Epithelial cell of prostate (primary cell): ENCODE measurements around the gene KIF7.

Source experiments
- DNase-seq: peaks from one replicate; pipeline ENCODE4 v3.0.0-alpha.2; 2011; ENCODE audit warnings: low read depth, low spot score
- H3K27ac ChIP-seq: fragments of 450-650 bp; 2 replicates; pipeline ENCODE4 v1.5.1; 2017; ENCODE audit warnings: mild to moderate bottlenecking

KIF7 gene

DNA sequence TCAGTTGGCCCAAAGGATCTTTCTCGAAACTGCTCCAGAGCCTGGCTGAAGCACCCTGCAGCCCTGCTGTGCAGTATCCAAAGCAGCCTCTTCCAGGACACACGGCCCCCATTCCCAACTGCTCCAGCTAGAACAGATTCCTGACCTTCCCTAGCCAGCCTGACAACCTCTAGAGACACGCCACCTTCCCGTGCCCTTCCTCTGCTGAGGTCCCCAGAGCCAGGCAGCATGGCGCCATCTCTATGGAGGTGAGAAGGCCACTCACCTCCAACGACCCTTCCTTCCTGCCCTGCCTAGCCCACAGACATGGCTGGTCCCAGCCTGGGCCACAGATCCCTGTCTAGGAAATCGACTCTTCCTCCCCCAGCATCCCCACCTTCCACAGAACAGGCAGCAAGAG lies 3.1 kb downstream of the KIF7 start:
- DNase-seq = no peak
- no peak overlapping the region for H3K27ac ChIP-seq

DNA sequence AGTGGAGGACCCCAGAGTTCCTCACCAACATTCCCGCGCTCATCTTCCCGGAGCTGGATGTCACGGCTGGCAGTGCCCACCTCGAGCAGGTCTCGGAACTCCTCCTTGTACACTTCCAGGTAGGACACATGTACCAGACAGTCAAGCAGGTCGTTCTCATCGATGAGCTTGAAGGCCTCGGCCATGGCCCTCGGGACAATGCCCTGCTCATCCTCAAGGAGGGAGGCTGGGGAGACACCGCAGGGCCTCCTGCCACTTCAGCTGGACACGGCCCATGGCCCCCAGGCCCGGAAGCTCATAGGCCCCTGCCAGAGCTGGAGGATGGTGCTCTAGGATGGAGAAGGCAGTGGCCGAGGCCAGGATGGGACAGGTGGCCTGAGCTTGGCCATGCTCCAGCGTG lies 5.6 kb downstream of the KIF7 start:
- no peak for DNase-seq
- H3K27ac ChIP-seq = no peak overlapping the region

DNA sequence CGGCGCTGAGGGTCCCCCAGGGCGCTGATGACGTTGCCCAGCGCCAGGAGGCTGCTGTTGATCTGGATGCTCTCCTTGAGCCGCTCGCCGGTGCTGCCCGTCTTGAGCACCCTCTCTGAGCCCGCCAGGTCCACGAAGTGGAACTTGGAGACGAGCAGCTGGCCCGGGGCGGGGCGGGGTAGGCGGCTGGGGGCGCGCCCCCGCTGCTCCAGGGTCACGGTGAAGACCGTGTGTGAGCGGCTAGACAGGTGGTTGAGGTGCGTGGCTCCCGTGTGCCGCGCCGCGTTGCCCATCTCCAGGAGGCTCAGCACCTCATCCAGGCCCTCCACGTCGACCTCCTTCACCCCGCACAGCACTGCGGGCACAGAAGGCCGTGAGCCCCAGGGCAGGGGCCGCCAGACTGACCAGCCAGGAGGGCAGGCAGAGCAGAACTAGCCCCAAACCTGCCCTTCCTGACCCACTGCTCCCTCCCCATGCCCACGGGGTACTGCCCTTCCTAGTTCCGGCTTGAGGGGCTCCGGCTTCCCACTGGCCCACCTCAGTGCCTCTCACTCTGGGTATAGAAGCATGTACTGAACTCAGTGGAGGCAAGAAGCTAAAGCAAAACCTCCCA lies 6.1 kb downstream of the KIF7 start:
- DNase-seq = no peak

DNA sequence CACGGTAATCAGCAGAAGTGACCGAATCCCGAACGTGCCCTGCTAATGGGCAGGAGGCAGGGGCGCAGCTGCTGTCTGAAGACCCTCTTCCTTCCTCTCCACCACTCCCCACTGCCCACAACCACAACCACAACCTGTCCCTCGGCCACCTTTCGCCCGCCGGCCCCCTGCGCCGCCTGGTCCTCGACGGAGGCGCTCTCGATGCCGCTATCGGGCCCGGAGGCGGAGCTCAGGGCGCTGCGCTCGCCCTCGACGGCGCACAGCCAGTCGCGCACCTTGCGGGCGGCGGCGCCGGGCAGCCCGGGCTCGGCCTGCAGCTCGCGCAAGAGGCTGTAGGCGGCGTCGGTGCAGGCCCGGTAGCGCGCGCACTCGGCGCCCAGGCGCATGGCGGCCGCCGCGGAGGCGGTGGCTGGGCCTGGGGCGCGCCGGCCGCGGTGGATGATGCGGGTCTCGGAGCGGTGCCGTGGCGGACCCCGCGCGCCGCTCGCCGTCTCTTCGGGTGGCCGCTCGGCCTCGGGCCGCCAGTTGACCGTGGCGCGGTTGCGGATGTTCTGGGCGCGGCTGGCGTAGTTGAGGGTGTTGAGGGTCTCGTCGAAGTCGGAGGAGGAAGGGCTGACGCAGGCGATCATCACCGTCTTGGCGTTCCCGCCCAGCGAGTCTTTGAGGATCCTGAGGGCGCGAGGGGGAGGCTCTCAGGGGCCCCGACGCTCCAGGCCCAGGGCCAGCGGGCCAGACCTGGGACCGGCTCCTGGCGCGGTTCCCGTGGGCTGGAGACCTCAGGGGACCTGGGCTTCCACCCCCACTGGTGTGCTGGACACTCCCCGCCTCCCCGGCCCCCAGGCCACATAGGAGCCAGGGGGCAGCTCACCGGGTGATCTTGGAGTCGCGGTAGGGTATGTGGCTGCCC lies 6.9 kb downstream of the KIF7 start:
- no peak overlapping the region for H3K27ac ChIP-seq
- no peak for DNase-seq

More for the DNA sequence above, 6.1 kb downstream of the KIF7 start:
- H3K27ac ChIP-seq = no peak overlapping the region

DNA sequence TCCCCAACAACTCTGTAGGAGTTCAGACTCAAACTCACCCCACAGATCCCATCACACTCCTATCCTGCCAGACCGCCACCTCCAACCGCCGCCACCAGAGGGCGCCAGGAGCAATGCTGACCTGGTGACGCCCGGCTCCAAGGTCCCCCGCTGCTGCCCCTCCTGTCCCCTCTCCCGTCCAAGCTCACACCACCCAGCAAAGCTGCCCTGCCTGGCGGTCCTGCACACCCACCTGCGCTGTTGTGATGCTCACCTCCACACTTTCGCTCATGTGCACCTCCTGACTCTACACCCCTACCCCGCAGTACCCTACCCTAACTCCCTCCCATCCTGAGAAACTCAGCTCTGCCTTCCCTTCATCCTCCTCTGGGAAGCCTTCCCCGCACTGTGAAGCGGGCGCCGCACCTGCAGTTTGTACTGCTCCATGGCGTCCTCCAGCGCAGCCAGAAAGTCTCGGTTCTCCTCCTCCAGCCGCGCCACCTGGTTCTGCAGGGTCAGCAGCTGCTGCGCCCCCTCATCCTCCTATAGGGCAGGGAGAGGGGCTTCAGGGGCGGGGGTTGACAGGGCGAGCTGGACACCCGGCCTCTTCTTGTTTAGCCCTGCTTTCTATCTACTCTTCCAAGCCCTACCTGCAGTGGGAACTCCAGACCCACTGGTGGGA lies 7.9 kb downstream of the KIF7 start:
- H3K27ac ChIP-seq = no peak overlapping the region
- no peak for DNase-seq

DNA sequence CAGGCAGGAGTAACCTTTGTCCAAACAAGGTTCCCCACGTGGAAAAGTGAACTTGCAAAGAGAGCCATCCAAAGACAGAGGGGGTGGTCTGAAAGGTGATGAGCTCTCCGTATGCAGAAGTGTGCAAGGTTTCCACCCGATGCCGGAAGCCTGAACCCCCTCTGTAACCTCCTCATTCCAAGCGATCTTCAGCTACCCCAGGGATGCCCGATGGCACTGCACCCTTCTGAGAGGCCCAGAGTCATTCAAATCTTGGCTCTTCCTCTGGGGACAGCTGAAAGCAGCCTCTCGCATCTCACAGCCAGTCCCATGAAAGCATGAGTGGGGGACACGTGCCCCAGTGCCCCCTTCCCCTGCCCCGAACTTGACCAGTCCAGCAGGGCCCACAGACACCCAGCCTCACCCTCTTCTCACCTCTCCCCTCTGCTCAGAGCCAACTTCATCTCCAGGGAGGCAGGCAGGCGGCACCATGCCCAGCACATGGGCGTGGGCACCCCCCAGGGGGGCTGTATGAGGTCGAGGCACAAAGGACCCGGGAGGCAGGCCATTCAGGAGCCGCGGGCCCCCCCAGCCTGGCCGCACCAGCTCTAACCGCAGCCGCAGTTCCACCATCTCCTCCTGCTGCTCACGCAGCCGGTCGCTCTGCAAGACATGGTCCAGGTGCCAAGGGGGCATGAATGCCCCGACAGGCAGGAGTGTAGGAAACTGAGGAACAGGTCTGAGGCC lies 8.7 kb downstream of the KIF7 start:
- H3K27ac ChIP-seq = no peak overlapping the region
- DNase-seq = no peak

DNA sequence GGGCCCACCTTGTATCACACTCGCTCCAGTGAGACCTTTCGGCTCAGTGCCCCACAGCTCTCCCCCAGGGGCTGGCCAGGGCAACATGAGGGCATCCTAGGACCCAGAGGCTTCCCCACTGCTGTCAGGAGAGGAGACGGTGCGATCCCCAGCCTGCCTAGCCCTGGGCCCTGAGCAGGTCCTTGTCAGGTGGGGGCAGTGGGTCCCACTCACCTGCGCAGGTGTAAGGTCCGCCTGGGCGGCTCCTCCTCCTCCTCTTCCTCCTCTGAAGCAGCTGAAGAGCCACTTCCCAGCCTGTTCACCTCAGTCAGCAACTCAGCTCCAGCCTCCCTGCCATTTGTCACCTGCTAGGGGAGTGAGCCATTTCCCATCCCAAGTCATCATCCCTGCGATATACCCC lies 9.6 kb downstream of the KIF7 start:
- DNase-seq = no peak
- no peak overlapping the region for H3K27ac ChIP-seq

DNA sequence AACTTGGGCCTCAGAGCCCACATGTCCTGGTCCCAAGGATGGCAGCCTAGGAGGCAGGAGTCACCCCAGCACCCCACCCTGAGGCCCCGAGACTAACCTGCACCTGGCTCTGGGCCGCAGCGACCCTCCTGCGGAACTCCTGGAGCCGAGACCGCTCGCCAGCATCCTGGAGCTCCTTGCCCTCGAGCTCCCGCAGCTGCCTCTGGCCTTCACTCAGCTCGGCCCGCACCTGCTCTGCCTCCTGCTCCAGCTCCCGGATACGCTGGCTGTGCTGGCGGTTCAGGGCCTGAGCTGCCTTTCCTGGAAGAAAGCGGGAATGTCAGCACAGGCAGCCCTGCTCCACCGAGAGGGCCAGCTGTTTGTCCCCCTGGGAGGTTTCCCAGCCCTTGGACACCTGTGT lies 13.2 kb downstream of the KIF7 start:
- DNase-seq = no peak
- H3K27ac ChIP-seq = no peak overlapping the region

DNA sequence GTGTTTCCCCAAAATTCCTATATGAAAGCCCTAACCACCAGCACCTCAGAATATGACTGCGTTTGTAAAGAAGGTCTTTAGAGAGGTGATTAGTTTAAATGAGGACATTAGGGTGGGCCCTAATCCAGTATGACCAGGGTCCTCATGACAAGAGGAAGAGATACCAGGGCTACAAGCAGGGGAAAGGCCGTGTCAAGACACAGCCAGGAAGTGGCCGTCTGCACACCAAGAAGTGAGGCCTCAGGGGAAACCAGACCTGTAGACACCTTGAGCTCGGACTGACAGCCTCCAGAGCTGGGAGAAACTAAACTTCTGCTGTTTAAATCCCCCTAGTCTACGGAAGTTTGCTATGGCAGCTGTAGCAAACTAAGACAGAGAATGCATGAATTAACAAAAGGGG lies 14.2 kb downstream of the KIF7 start:
- DNase-seq = no peak
- H3K27ac ChIP-seq = no peak overlapping the region

DNA sequence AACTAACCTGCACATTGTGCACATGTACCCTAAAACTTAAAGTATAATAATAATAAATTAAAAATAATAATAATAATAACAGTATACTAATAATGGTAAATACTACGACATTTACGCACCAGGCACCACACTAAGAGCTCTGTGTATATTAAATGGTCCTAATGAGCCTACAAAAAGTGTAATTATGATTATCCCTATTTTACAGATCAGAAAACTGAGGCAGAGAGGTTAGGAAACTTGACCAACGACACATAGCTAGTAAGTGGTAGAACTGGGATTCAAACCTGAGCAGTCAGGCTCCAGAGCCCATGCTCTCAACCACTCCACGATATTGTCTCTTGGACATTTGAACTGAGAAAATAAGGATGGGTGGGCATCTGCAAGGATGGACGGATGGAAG lies 15.0 kb downstream of the KIF7 start:
- no peak for DNase-seq
- H3K27ac ChIP-seq = no peak overlapping the region

DNA sequence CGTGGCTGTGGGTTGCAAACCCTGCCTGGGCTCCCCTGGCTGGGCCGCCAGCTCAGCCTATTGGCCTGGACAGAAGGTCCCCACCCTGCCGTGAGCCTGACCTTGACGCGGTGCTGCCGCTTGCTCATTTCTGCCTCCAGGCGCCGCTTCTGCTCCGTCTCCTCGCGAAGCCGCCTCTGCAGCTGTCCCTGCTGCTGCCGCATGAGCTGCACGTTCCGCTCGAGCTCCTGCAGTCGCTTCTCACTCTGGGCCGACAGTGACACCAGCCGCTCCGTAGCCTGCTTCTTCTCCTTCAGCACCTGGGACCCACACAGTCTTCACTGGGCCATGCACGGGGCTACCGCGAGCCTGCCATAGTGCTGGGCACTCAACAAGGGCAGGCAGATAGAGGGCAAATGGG lies 21.7 kb downstream of the KIF7 start:
- DNase-seq = no peak
- H3K27ac ChIP-seq = no peak overlapping the region

DNA sequence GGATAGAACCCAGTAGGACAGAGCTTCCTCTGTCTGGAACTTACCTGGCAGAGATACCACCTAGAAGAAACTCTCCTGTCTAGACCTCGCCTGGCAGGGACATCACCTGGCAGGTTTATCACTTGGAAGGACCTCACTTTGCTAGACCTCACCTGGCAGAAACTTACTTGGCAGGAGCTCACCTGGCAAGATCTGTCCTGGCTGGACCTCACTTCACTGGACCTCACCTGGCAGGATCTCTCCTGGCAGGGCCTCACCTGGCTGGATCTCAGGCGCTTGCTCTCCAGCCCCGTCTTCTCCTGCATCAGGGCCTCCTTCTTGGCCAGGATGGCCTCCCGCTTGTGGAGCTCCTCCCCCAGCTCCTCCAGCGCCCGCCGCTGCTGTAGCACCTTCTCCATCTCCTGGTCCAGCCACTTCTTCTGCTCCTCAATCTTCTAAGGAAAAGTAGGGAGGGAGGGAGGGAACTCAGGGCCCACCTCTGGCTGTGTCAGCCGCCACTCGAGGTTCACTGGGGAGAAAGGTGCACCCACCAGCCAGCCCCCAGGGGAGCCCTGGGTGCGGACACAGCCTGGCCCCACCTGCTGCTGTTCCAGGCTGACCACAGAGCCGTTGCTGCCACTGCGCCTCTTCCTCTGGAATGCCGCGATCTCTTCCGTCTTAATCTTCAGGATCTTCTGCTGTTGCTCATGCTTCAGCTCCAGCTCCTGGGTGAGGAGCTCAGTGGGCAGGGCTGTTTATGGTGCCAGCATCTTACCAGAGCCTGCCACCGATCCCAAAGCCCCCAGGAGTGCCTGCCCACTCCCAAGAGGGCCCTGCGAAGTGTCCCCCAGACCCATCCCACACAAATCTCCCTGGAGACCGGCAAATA lies 22.5 kb downstream of the KIF7 start:
- no peak for DNase-seq

DNA sequence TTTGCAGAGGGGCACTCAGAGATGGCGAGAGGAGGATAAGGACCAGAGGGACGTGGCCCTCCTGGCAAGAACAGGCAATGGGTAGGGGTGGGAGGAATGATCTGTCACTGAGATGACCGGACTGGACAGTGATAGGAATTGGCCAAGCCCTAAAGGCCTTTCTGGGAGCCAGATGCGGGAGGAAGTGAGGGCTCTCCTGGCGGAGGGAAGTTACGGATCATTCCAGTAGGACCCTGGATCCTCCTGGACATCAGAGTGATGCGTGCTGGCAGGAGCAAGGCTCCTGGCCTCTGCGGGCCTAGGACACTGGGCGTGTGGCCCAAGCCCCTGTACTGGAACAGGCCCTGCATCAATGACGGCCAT lies 23.4 kb downstream of the KIF7 start:
- no peak for DNase-seq
- no peak overlapping the region for H3K27ac ChIP-seq

More for the DNA sequence above, 22.5 kb downstream of the KIF7 start:
- no peak overlapping the region for H3K27ac ChIP-seq

DNA sequence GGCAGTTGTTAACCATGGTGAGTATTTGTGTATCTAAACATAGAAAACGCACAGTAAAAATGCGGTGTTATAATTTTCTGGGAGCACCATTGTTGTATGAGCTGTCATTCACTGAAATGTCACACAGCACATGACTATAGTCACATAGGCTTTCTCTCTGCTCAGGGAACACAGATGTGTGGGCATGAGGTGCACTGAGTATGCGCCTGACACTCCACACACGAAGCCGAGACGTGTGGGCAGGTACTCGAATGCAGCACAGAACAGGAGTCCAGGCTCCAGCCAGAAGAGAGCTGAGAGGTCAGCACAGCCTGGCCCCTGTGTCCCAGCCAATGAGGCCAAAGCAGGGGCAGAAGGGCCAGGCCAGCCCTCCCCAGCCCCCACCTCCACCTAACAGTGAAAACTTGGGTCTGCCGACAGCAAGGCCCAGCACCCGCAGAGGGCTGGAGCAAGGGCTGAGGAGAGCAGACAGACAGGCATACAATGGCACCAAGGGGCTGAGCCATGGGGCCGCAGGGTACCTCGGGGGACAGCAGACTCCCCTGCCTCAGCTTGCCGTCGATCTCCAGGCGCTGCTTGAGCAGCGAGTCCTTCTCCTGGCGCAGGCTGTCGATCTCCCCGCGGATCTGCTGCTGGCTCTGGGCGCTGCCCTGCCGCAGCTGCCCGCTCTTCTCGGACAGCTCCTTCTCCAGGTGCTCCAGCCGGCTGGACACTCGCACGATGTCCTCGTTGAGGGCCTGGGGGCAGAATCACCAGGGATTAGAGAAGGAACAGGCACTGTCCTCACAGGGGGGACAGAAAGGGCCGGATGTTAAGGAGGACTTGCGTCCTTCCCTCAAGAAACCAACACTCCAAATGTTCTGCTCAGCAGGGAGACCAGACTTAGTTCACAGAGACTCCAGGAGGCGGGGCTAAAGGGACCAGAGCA lies 24.0 kb downstream of the KIF7 start:
- no peak for DNase-seq
- no peak overlapping the region for H3K27ac ChIP-seq

DNA sequence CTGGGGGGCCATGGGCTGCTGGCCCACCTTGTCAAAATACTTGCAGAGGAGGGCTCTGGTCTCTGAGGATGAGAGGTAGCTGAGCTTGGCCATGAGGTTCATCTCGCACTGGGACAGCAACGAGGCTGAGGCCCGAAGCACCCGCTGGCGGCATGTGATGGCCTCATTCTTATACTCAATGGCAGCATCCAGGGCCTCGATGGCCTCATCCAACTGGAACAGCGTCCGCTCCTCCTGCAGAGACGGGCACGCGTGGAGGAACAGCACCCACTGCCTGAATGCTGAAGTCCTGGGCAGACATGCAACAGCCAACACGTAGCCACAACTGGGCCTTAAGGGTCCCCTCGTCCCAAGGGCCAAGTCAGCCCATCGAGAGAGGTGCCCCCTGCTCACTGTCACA lies 25.0 kb downstream of the KIF7 start:
- H3K27ac ChIP-seq = no peak overlapping the region
- DNase-seq = no peak

DNA sequence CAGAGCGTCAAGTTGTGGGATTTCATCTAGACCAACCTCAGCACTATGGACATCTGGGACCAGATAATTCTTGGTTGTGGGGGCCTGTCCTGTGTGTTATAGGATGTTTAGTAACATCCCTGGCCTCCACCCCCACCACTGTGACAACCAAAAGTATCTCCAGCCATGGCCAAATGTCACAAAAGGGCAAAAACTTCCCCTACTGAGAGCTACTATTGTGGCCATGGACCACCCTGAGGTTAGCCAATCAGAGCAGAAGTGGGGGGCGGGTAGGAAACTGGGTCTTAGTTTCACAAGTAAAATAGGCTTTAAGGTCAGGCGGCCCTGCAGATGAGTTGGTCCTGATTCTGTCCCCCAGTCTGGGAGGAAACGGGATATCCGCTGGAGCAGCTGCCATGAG lies 25.4 kb downstream of the KIF7 start:
- DNase-seq = no peak
- H3K27ac ChIP-seq = no peak overlapping the region

DNA sequence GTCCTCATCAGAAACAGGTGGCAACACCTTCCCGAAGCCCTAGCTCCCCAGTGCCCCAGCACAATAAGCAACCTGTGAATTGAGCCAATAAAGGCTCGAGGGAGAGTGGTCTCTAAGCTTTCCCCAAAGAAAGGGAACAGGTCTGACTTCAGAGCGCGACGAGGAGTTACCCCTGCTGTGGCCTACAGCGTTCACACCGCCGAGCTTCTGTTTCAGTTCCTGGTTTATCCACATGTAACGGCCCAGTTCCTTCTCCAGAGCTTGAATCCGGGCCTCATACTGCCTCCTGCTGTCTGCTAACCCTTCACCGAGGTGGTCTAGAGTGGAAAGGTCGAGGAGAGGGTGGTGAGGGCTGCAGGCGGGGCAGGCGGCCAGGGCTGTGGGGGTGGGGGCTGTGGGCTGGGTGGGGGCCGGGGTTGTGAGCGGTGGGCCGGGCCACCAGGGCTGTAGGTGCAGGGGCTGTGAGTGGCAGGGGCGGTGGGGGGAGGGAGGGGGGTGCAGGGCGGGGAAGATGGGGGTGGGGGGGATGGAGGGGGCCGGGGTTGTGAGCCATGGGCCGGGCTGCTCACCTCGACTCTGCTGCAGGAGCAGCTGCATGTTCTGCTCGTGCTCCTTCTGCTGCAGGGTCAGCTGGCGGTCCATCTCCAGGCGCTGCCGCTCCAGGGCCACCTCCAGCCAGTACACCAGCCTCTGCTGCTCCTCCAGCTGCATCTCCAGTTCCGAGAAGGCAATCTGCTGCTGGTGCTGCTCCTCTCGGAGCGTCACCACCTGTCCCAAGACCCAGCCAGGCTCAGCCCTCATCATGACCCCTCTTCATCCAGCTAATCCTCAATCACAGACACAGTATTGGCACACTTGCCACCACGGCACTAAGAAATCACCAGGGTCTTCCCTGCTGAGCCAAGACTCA lies 26.2 kb downstream of the KIF7 start:
- DNase-seq = no peak
- H3K27ac ChIP-seq = no peak overlapping the region

DNA sequence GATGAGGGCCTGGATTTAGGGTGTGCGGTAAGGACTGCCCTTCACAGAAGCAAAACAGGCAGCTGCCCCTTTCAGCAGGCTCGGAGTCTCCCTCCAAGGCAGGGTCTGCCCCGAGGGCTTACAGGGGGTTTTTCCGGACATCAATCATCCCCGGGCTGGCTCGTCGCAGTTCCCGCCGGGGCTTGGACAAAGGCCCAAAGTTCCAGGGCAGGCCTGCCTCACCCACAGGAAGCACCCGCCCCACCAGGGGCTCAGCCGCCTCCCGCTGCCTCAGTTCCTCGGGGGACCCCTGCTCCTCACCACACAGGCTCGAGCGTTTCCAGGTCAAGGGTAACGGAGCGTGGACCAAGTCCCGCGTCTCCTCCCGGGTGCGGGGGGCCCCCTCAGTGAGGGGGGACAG lies 27.0 kb downstream of the KIF7 start:
- no peak for DNase-seq
- no peak overlapping the region for H3K27ac ChIP-seq
